ENCODE results near the gene RADIL.

GRCh38 chr7:4850262-4850795 lies 33.2 kb downstream of the RADIL start:
- TF ChIP-seq CTCF (IDR thresholded peaks at IDR 0.05) (no peak), POLR2A (IDR thresholded peaks at IDR 0.05) (no peak), POLR2AphosphoS5 (IDR thresholded peaks at IDR 0.05) (no peak), EP300 (IDR thresholded peaks at IDR 0.05) (no peak)

All from gastroesophageal sphincter (tissue), 3 donors.